ENCODE measurements around the gene PPFIA2.
"Not testable (repeated sequence)": the region's sequence is repeated elsewhere in the genome, so short reads cannot be mapped to it uniquely, and the experiment has no call there.

PPFIA2 gene

DNA sequence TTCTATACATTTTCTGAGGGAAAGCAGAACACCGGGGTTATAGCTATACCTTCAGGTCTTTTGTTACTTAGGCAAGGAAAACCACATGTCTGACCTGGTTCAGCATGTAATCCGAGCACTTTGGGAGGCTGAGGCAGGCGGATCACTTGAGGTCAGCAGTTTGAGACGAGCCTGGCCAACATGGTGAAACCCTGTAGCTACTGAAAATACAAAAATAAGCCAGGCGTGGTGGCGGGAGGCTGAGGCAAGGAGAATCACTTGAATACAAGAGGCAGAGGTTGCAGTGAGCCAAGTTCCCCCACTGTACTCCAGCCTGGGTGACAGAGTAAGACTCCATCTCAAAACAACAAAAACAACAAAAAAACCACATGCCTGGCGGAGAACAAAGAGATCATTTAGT lies 503.7 kb downstream of the PPFIA2 start:
- no peak for DNase-seq

DNA sequence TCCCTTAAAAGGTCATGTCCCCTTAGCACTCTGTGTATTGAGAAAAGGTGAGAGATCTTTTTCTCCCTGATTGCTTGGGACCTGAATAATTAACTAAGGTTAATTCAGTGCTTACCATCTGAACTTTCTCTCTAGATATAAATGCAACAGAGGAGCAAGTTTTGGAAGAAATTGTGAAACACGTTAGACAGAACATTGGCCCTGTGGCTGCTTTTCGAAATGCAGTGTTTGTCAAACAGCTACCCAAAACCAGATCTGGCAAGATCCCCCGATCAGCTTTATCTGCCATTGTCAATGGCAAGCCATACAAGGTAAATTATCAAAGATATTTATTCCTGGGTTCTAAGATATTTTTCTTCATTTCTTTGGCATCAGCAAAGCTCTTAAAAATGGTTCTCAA lies 505.8 kb downstream of the PPFIA2 start:
- DNase-seq: no peak

DNA sequence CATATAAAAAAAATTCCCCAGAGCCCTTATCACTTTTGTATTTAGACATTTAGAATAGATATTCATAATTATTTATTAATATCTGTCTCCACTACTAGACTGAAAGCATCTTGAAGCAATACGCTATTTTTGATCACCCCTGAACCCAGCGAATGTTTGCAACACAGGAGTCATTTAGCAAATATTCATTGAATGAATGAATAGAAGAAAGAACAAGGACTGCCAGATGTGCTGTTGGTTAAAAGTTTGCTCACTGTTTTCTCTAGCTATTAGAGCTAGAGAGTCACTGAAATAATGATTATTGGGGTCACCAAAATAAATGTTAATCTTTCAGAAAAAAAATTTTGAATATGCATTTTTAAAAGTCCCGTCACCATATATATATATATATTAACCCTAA lies 506.9 kb downstream of the PPFIA2 start:
- no peak for DNase-seq

DNA sequence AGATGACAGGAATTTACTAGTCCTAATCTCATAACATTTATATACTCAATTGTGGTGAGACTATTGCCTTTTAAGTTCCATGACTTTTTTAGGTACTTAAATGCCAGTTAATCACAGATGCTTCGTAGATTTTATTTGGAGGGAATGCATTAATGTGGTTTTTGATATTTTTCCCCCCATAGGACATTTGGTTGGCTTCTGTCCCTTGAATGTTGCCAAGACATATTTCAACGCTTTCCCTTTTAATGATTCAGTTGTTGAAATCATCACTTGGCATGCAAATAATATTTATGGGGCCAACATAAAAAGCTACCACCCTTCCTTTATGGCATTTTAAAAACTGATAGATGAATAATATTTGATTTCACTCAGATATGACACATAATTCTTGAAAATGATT lies 509.2 kb downstream of the PPFIA2 start:
- no peak for DNase-seq

DNA sequence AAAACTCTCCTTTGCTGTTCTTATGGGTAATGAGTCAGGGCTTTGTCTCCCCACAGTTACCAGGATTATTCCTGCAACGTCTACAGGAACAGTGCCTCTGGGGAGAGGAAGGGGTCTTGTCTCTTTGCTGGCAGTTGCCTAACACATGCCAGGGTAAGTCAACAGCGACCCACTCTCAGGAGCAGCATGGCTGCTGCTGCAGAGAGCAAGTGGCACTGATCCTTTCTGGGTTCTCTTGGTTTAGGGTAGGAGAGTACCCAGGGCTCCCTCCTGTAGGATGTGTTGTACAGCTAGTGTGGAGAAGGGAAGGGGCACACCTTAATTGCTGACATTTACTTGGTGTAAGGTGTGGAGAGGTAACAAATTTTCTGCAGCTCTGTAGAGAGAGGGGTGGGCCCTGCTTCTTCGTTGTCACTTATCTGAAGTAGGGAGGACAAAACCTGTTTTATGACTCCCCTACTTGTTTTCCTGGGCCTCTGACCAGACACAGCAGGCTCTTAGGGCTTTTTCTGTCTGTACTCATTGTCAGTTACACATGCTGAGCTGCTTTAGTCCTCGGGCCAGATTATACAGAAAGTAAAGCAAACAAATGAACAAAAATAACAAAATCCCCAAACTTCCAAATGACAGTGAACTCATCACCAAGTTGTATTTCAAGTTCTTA lies 513.1 kb downstream of the PPFIA2 start:
- no peak for DNase-seq

DNA sequence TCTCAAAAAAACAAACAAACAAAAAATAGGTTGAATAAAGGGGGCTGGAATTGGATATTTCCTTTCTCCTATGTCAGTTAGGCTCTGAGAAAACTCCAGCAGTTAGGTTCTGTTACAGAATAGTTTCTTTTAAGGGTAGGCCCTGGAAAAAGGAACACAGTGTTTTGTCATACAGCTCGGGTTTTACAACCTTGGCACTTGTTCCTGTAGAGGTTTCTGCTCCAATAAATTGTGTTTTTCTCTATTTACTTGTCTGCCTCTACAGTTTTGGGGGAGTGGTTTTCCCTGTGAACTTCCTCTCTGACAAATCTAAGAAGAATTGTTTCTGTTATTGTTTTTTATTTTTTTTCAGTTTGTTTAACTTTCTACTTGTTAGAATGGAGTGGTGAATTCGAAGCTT lies 513.7 kb downstream of the PPFIA2 start:
- DNase-seq: no peak

DNA sequence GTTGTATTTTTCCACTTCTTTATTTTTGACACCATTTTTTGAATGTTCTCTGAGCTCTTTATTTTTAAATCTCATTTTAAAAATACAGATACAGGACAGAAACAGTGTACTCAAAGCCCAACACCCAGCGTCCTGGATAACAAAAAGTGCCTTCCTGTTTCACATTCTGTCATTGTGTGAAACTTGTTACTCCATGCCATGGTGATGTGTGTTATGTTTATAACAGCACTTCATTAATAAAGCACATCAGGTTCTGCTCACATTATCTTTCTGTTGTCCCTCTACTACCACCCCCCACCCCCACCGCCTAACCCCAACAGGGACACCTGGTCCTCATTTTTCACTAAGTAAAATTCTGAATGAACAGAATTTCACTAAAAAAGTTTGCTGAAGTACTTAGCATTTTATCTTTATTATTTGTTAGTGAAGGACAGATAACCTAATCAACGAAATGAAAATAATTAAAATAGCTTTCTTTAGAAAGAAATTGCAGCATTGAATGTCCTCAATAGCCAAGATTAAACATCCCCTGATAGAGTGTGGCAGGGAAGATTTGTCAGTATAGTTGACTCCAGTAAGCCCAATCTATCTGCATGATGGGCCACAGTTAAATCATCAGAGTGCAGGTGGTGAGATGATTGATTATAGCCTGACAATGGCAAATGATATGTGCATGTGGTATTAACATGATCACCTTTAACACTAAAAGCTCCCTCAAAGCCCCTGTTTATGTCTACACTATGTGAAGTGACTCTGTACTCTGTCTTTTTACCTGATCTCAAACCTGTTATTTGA lies 527.4 kb downstream of the PPFIA2 start:
- DNase-seq: no peak

DNA sequence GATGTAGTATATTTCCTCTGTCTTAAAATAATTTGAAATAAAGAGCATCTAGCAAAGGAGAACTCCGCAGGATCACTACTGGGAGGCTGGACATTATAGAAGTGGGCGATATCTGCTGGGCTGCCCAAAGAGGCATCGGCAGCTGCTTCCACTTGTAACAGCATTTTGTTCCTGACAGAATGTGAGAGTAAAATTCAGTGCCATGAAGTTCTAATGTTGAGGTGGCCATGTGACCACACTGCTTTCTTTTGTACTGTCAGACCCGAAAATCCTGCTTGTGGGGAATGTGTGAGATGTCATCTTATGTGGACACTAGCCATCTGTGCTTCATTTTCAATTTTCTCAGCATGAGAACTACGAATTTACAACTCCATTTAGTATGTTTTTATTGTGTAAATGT lies 529.4 kb downstream of the PPFIA2 start:
- no peak for DNase-seq

DNA sequence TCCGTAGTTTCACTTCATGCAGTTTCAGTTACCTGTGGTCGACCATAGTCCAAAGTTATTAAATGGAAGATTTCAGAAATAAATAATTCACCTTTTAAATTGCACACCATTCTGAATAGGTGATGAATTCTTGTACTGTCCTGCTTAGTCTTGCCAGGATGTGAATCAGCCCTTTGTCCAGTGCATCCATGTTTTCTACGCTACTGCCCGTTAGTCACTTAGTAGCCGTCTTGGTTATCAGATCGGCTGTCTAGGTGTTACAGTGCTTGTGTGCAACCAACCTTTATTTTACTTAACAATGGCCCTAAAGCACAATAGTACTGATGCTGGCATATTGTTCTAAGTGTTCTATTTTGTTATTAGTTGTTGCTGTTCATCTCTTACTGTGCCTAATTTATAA lies 534.5 kb downstream of the PPFIA2 start:
- DNase-seq: no peak

DNA sequence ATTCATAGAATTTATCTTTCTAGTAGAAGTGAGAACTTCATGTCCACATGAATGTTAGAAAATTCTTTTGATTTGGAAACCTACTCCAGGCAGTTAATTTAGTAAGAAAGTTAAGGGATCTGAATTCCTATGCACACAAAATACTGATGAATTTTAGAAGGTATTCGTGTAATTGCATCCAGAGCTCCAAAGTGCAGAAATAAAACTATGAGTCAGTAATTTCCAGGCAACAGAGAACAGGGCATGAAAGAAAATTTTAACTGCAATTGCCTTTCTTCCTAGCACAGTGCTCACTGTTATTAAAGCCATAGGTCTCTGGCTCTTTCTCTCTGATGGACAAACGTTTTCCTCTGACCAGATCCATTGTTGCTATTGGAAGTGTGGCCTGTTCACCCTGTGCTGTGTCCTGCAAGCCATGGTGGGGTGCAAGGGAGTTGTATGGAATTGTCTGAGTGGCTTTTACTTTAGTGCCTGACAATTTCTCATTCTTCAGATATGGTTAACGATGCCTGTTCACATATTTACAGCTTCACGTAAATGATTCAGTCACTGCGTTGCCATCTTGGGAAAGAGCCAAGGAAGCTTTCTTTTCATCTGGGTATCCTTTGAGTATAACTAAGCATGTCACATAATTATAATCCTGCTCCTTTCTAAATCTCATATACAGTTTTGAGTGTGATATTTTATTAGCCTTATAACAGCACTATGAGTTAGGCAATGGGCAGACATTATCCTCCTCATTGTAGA lies 536.1 kb downstream of the PPFIA2 start:
- no peak for DNase-seq

DNA sequence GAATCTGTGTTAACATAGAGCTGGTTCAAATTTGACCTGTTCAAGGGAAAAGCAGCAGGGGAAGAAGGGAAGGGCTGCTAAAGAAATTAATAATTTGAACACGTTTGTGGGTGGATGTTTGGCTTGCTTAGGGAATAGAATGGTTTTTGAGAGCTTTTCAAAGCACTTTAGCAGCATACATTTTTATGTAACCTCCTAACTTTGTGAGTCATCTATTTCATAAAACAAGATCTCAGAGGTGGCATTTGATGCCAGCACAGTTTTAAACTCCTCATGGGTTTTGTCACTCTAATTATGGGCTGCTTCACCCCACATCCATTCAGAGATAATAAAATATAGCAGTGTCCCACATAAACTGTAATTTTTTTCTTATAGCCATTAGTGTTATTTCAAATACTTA lies 537.5 kb downstream of the PPFIA2 start:
- no peak for DNase-seq

DNA sequence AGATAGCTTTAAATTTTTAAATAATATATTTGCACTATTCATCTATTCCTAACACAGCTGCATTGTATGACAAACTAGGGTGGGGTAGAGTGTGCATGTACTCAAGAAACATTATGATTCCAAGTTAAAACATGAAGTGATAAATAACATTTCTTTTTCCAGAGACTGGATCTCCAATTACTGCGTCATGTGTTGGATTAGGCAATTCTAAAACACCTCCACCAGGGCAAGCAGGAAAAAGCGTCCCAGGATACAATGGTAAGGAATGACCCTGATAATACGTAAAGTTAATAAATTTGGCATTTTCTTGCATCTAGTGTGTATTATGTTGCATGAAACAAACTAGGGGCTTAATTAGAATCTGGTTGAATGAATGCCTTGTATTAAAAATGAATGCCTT lies 542.4 kb downstream of the PPFIA2 start:
- DNase-seq: no peak

DNA sequence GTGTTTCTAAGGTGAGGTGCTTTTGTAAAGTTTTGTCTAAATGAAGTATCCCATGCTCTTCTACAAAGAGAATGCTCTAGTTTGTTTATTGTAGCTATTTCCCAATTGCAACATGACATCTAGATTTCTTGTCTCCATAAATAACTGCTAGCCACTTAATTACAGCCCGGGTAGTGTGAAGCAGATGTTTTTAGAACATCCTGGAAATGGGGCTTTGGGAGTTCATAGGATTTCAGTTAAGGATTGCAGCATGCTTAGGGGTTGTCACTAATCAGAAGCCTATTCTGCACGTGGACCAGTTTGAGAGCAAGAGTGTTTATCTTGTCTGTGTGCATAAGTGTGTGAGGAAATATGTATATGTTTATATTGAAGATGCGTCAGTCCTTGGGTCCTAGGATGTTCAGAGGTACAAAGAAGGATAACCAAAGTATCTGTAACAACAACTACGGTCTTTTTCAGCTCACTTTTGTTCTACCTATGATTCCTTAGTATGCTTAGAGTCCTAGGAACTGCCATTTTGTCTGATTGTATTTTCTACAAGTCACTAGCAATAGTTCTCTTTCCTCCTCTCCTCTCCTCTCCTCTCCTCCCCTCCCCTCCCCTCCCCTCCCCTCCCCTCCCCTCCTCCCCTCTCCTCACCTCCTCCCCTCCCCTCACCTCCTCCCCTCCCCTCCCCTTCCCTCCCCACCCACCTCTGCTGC lies 546.0 kb downstream of the PPFIA2 start:
- DNase-seq: no peak

DNA sequence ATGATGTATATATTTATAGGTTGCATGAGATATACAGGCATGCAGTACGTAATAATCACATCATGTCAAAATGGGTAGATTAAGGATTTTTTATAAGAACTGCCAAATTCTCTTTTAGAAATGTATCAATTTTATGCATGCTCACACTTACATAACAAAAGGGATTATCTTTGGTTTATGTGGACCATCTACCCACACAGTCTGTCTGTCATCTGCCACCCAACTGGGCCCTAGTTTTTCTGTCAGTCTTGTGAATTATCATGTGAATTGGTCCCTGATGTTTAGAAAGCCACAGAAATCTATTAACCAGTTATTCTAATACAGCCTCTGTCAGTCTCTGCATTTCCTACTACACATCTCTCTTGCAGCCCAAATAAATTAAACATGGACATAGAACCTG lies 547.8 kb downstream of the PPFIA2 start:
- DNase-seq: no peak

DNA sequence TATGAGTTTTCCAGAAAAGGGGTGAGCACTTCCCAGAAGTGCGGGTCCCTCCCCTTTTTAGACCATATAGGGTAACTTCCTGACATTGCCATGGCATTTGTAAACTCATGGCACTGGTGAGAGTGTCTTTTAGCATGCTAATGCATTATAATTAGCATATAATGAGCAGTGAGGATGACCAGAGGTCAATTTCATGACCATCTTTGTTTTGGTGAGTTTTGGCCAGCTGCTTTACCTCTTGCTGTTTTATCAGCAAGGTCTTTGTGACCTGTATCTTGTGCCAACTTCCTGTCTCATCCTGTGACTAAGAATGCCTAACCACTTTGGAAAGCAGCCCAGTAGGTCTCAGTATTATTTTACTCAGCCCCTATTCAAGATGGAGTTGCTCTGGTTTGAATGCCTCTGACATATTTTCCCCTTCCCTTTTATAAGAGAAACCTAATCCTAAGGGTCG lies 549.4 kb downstream of the PPFIA2 start:
- DNase-seq: not testable (repeated sequence)

DNA sequence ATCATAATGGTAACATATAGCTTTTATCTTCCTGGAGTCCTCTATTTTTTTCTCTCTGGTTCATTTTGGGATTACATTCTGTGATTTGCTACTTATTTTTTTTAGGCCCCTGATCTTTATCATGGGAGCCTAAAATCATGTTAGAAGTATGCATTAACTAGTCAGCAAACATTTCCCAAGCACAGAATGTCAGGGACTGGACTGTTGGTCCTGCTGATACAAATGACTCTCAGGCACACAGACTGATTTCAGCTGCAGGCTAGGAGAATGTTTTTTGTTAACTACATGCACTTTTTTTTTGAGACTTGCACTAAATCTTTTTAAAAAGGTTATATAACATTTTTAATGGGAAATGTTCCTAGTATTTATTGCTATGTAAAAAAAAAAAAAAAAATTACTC lies 550.1 kb downstream of the PPFIA2 start:
- DNase-seq: no peak

DNA sequence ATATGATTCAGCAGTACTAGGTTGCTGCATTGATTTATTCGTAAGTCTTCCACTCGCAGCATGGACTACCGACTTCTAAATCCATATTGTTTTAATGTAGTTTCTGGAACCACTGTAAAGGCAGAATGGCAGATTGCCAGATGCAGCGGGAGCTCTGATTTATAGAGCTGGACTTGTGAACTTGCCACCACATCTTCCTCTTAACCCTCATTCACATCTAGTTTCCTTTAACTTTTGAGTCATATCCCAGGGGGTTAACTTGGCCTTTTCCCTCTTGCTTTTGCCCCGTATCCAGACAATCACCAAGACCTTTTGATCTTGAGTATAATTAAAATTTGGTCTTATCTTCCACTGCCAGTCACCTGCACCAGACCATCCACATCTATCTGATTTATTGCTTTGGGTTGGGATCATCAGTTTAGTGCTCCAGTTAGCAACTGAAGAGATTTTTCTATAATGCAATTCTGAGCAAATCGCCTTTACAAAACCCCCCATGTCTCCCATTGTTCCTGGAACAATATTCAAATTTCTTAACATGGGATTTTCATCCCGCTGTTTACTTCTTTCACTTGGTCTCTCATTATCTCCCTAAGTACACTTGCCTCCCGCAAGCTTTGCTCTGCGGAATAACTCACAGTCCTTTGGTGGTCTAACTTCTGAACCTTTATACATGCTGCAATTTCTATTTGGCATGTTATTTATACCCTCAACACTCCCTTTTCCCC lies 550.8 kb downstream of the PPFIA2 start:
- no peak for DNase-seq
